HEK293T (cell line): ENCODE data around the gene KL.

Experiments used
- BHLHE40 ChIP-seq: fragments of 450-650 bp; IDR thresholded peaks from 2 replicates; pipeline ENCODE4 v1.6.1; 2016; ENCODE audit warnings: mild to moderate bottlenecking, moderate library complexity, borderline replicate concordance
- CTBP1 ChIP-seq: fragments of 450-650 bp; IDR thresholded peaks from 2 replicates; pipeline ENCODE4 v1.6.1; 2016; ENCODE audit warnings: borderline replicate concordance
- ELF4 ChIP-seq: fragments of 450-650 bp; IDR thresholded peaks from 2 replicates; pipeline ENCODE4 v1.6.1; 2017; ENCODE audit warnings: antibody characterized with exemption
- FOXA1 ChIP-seq: fragments of 450-650 bp; IDR thresholded peaks from 2 replicates; pipeline ENCODE4 v1.6.1; 2016; ENCODE audit warnings: mild to moderate bottlenecking
- FOXK2 ChIP-seq: fragments of 450-650 bp; IDR thresholded peaks from 2 replicates; pipeline ENCODE4 v1.6.1; 2016; ENCODE audit warnings: mild to moderate bottlenecking
- FOXM1 ChIP-seq: fragments of 450-650 bp; IDR thresholded peaks from 2 replicates; pipeline ENCODE4 v1.6.1; 2017; ENCODE audit warnings: mild to moderate bottlenecking, borderline replicate concordance
- HDGF ChIP-seq: fragments of 450-650 bp; IDR thresholded peaks from 2 replicates; pipeline ENCODE4 v1.6.1; 2017; ENCODE audit warnings: antibody characterized with exemption, borderline replicate concordance
- L3MBTL2 ChIP-seq: fragments of 450-650 bp; conservative IDR thresholded peaks from 2 replicates; pipeline ENCODE4 v1.6.1; 2016; ENCODE audit warnings: mild to moderate bottlenecking
- LEF1 ChIP-seq: fragments of 450-650 bp; IDR thresholded peaks from 2 replicates; pipeline ENCODE4 v1.6.1; 2017; ENCODE audit warnings: mild to moderate bottlenecking, borderline replicate concordance
- NFRKB ChIP-seq: fragments of 450-650 bp; IDR thresholded peaks from 2 replicates; pipeline ENCODE4 v1.6.1; 2016; ENCODE audit warnings: mild to moderate bottlenecking, moderate library complexity
- SP1 ChIP-seq: fragments of 450-650 bp; IDR thresholded peaks from 2 replicates; pipeline ENCODE4 v1.6.1; 2017
- SUZ12 ChIP-seq: fragments of 450-650 bp; IDR thresholded peaks from 2 replicates; pipeline ENCODE4 v1.6.1; 2016; ENCODE audit warnings: mild to moderate bottlenecking
- TARDBP ChIP-seq: fragments of 450-650 bp; IDR thresholded peaks from 2 replicates; pipeline ENCODE4 v1.6.1; 2016

DNA sequence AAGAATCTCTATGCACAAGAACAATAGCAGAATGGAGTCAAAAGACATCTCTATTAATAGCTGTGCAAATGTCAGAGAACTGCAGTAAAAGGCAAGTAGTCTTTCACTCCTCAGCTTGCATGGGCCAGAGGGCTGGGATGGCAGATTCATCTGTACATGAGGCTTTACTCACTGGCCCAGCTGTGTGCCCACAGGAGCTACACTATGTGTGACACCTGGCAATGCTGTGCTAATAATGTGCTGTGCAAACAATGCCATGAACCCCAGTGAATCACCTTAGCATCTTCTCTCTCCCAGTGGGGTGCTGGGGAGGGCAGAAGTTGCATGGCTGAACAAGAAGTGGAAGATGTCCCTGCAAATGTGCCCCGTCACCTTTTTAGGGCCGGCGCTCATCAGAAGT is 73.1 kb downstream of the KL start:
- no peak for TF ChIP-seq BHLHE40
- TF ChIP-seq CTBP1 = no peak
- no peak for TF ChIP-seq FOXA1
- no peak for TF ChIP-seq ELF4
- TF ChIP-seq SP1 = no peak
- no peak for TF ChIP-seq NFRKB
- TF ChIP-seq FOXK2 = no peak
- no peak for TF ChIP-seq HDGF
- TF ChIP-seq SUZ12 = no peak
- no peak for TF ChIP-seq FOXM1
- TF ChIP-seq LEF1 = no peak
- no peak for TF ChIP-seq TARDBP
- no peak for TF ChIP-seq L3MBTL2
